Neutrophil (primary cell): Measurements from ENCODE around the gene MRPL18.
"Not testable (repeated sequence)": the region's sequence is repeated elsewhere in the genome, so short reads cannot be mapped to it uniquely, and the experiment has no call there.

Experiments used
- H3K27ac ChIP-seq: fragments of 200-600 bp; sonication (generic); 2 replicates; pipeline ENCODE4 v1.5.1; 2016; ENCODE audit warnings: mild to moderate bottlenecking, moderate library complexity
- H3K27me3 ChIP-seq: fragments of 200-600 bp; sonication (generic); 2 replicates; pipeline ENCODE4 v1.6.0; 2016; ENCODE audit warnings: mild to moderate bottlenecking
- H3K36me3 ChIP-seq: fragments of 200-600 bp; sonication (generic); 2 replicates; pipeline ENCODE4 v1.5.1; 2017
- H3K4me1 ChIP-seq, 2 experiments: fragments of 200-600 bp in 1 of 2; sonication (generic) in 1 of 2; 1 replicate in 1 of 2; 2 replicates in 1 of 2; pipeline versions ENCODE4 v1.5.1 to v1.6.1; 2013 to 2016; ENCODE audit warnings: low read depth in 1 of 2, low read length in 1 of 2, mild to moderate bottlenecking in 1 of 2, moderate library complexity in 1 of 2; ENCODE audit not compliant: control insufficient read depth in 1 of 2, insufficient read depth in 1 of 2
- H3K4me3 ChIP-seq, 2 experiments: fragments of 200-600 bp in 1 of 2; sonication (generic) in 1 of 2; 1 replicate in 1 of 2; 2 replicates in 1 of 2; pipeline ENCODE4 v1.5.1; 2013 to 2016; ENCODE audit warnings: low read depth in 1 of 2, low read length in 1 of 2, mild to moderate bottlenecking in 1 of 2, moderate library complexity in 1 of 2
- H3K9me3 ChIP-seq: fragments of 200-600 bp; sonication (generic); 2 replicates; pipeline ENCODE4 v1.5.1; 2016
- CTCF ChIP-seq: fragments of 200-600 bp; sonication (generic); IDR thresholded peaks from 2 replicates; pipeline ENCODE4 v1.5.1; 2016; ENCODE audit warnings: antibody characterized with exemption

The MRPL18 gene

GRCh38 chr6:159815410-159815809, 25.1 kb downstream of the MRPL18 start:
- no peak overlapping the region for H3K4me3 ChIP-seq
- no peaks in the 10 kb centered on the region for H3K36me3 ChIP-seq
- peaks cover 8% of the 10 kb centered on the region in 2 experiments for H3K4me1 ChIP-seq
- H3K9me3 ChIP-seq = no peaks in the 10 kb centered on the region
- no peak for TF ChIP-seq CTCF
- H3K27ac ChIP-seq = no peak overlapping the region
- peaks cover 10% of the 10 kb centered on the region for H3K27me3 ChIP-seq

GRCh38 chr6:159816775-159817174, 26.5 kb downstream of the MRPL18 start:
- not testable (repeated sequence) for H3K4me3 ChIP-seq, H3K36me3 ChIP-seq, H3K9me3 ChIP-seq, H3K27ac ChIP-seq, H3K27me3 ChIP-seq
- H3K4me1 ChIP-seq = peaks cover 20 to 21% of the 10 kb centered on the region in 2 experiments

- Histone ChIP-seq H3K9me3 (no peaks in the 10 kb centered on the region), H3K36me3 (no peaks in the 10 kb centered on the region), H3K4me1 (peaks cover 20 to 21% of the 10 kb centered on the region in 2 experiments), H3K27ac (no peak overlapping the region), H3K27me3 (peaks cover 10% of the 10 kb centered on the region), H3K4me3 (no peak overlapping the region)
- no peak for TF ChIP-seq CTCF
These were observed 27.9 kb downstream of the MRPL18 start for GRCh38 chr6:159817951-159818739.

GRCh38 chr6:159819098-159819497, 28.8 kb downstream of the MRPL18 start:
- TF ChIP-seq CTCF = no peak
- H3K27ac ChIP-seq = no peak overlapping the region

GRCh38 chr6:159819932-159820640, 29.8 kb downstream of the MRPL18 start:
- TF ChIP-seq CTCF = no peak
- Histone ChIP-seq H3K9me3 (no peaks in the 10 kb centered on the region), H3K27me3 (peaks cover 10% of the 10 kb centered on the region), H3K27ac (no peak overlapping the region), H3K36me3 (no peaks in the 10 kb centered on the region), H3K4me1 (peaks cover 20 to 21% of the 10 kb centered on the region in 2 experiments), H3K4me3 (peak overlapping the region; percentile 22 to 35)

More at GRCh38 chr6:159819098-159819497, 28.8 kb downstream of the MRPL18 start:
- peaks cover 10% of the 10 kb centered on the region for H3K27me3 ChIP-seq
- peaks cover 20 to 21% of the 10 kb centered on the region in 2 experiments for H3K4me1 ChIP-seq
- no peaks in the 10 kb centered on the region for H3K9me3 ChIP-seq
- no peak overlapping the region for H3K4me3 ChIP-seq
- no peaks in the 10 kb centered on the region for H3K36me3 ChIP-seq

- H3K9me3 ChIP-seq = no peaks in the 10 kb centered on the region
- peaks cover 10% of the 10 kb centered on the region for H3K27me3 ChIP-seq
- TF ChIP-seq CTCF = no peak
- no peak overlapping the region for H3K27ac ChIP-seq
- peak overlapping the region; percentile 28 to 35 for H3K4me3 ChIP-seq
- no peaks in the 10 kb centered on the region for H3K36me3 ChIP-seq
- H3K4me1 ChIP-seq = peaks cover 20 to 21% of the 10 kb centered on the region in 2 experiments
These were observed 30.9 kb downstream of the MRPL18 start for GRCh38 chr6:159821122-159821521.
